Measurements from ENCODE around the gene ZMYM4.

DNA sequence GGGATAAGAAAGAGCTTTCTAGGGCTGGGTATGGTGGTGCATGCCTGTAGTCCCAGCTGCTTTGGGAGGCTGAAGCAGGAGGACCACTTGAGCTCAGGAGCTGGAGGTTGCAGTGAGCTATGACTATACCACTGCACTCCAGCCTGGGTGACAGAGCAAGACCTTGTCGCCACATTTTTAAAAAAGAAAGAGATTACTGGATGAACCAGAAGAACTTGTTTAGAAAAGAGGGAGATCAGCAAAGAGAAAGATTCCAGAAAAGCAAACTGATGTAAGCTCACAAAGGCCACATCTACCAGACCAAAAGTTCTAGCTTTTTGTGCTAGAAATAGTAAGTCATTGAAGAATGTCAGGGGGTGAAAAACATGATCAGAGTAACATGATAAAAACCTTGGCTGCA is 171.1 kb downstream of the ZMYM4 start:
- TF ChIP-seq, protein P1, sequence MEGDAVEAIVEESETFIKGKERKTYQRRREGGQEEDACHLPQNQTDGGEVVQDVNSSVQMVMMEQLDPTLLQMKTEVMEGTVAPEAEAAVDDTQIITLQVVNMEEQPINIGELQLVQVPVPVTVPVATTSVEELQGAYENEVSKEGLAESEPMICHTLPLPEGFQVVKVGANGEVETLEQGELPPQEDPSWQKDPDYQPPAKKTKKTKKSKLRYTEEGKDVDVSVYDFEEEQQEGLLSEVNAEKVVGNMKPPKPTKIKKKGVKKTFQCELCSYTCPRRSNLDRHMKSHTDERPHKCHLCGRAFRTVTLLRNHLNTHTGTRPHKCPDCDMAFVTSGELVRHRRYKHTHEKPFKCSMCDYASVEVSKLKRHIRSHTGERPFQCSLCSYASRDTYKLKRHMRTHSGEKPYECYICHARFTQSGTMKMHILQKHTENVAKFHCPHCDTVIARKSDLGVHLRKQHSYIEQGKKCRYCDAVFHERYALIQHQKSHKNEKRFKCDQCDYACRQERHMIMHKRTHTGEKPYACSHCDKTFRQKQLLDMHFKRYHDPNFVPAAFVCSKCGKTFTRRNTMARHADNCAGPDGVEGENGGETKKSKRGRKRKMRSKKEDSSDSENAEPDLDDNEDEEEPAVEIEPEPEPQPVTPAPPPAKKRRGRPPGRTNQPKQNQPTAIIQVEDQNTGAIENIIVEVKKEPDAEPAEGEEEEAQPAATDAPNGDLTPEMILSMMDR (IDR thresholded peaks at IDR 0.05), result no peak
- TF ChIP-seq JUN (CRISPR knock-in tag; IDR thresholded peaks at IDR 0.05), result no peak

All from WTC11 (cell line).